ENCODE data around the gene AUTS2. TPM values are rescaled to one million over a fixed set of nuclear protein-coding genes. Genes with fewer than 3 reads are reported as not detected.

AUTS2 gene
- total and polyA plus RNA-seq, 2 experiments from 2014 or later: 3.0 to 4.4 TPM

DNA sequence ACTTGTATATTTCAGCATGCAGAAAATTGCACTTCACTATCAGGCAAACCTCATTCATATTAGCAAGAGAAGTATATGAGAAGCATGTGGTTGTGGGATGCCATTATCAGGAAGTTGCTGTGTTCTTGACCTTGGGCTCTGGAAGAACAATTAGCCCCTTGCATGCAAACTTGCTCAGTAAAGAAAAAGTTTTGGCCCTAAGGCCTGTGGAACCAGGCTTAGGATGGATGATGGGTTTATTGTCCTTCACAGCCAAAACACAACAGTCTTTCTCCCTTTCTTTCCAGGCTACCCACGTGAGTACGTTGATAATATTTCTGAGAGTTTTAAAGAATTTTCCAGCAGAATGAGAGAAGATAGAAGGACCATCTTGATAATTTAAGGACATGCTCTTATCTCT, 166.4 kb downstream of the AUTS2 start:
- DNase-seq: no peak
- 60 to 77% methylated on average over 2 of the region's 2 CpGs for WGBS, 2 experiments (ENCODE audit: low coverage in 1 of 2, low lambda C conversion rate in 2 of 2, missing lambda C conversion rate in 2 of 2)
- Histone ChIP-seq H3K27me3 (replicated peaks; ENCODE audit: insufficient read depth) (no peaks in the 10 kb centered on the region), H3K9me2 (ENCODE audit: insufficient read depth) (no peaks in the 10 kb centered on the region), H3F3A (ENCODE audit: insufficient read depth) (no peaks in the 10 kb centered on the region), H3K36me3 (ENCODE audit: low read depth) (no peaks in the 10 kb centered on the region), H3K4me2 (ENCODE audit: unreplicated experiment) (no peak overlapping the region), H3K79me2 (ENCODE audit: insufficient read depth) (no peaks in the 10 kb centered on the region), H2AFZ (no peak overlapping the region), H3K9me3 (ENCODE audit: low read depth) (no peaks in the 10 kb centered on the region), H3K4me1 (ENCODE audit: insufficient read depth) (no peaks in the 10 kb centered on the region), H3K9ac (no peak overlapping the region), H3K4me3 (no peak overlapping the region), H3K27ac (no peak overlapping the region), H4K20me1 (ENCODE audit: insufficient read depth) (no peaks in the 10 kb centered on the region)
- TF ChIP-seq EZH2 (IDR thresholded peaks at IDR 0.05; ENCODE audit: insufficient read depth, poor library complexity, severe bottlenecking): no peak
- no peak for TF ChIP-seq EZH2phosphoT487 (IDR thresholded peaks at IDR 0.05; ENCODE audit: insufficient read depth, low read depth)
- in situ Hi-C loops (cut with MboI): no loop called here

DNA sequence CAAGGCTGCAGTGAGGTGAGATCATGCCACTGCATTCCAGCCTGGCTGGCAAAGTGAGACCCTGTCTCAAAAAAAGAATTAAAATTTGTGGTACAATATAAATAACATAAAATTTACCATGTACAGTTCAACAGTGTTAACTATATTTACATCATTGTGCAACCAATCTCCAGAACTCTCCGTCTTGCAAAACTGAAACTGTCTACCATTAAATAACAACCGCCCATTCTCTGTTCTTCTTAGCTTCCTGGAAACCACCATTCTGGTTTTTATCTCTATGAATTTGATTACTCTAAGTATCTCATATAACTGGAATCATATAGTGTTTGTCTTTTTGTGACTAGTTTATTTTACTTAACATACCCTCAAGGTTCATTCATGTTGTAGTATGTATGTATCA, 167.6 kb downstream of the AUTS2 start:
- Histone ChIP-seq H3K36me3 (ENCODE audit: low read depth) (no peaks in the 10 kb centered on the region), H3K27ac (no peak overlapping the region), H3K79me2 (ENCODE audit: insufficient read depth) (no peaks in the 10 kb centered on the region), H3K9me2 (ENCODE audit: insufficient read depth) (no peaks in the 10 kb centered on the region), H3K4me1 (ENCODE audit: insufficient read depth) (no peaks in the 10 kb centered on the region), H2AFZ (no peak overlapping the region), H3K27me3 (replicated peaks; ENCODE audit: insufficient read depth) (no peaks in the 10 kb centered on the region), H3K9ac (no peak overlapping the region), H3K9me3 (ENCODE audit: low read depth) (no peaks in the 10 kb centered on the region), H3K4me2 (ENCODE audit: unreplicated experiment) (no peak overlapping the region), H4K20me1 (ENCODE audit: insufficient read depth) (no peaks in the 10 kb centered on the region), H3K4me3 (no peak overlapping the region), H3F3A (ENCODE audit: insufficient read depth) (no peaks in the 10 kb centered on the region)
- no peak for DNase-seq
- TF ChIP-seq EZH2 (IDR thresholded peaks at IDR 0.05; ENCODE audit: insufficient read depth, poor library complexity, severe bottlenecking) (no peak), EZH2phosphoT487 (IDR thresholded peaks at IDR 0.05; ENCODE audit: insufficient read depth, low read depth) (no peak)
- in situ Hi-C loops (cut with MboI): no loop called here
- 89% methylated on average over 2 of the region's 2 CpGs for WGBS, 2 experiments (ENCODE audit: low coverage in 1 of 2, low lambda C conversion rate in 2 of 2, missing lambda C conversion rate in 2 of 2)

DNA sequence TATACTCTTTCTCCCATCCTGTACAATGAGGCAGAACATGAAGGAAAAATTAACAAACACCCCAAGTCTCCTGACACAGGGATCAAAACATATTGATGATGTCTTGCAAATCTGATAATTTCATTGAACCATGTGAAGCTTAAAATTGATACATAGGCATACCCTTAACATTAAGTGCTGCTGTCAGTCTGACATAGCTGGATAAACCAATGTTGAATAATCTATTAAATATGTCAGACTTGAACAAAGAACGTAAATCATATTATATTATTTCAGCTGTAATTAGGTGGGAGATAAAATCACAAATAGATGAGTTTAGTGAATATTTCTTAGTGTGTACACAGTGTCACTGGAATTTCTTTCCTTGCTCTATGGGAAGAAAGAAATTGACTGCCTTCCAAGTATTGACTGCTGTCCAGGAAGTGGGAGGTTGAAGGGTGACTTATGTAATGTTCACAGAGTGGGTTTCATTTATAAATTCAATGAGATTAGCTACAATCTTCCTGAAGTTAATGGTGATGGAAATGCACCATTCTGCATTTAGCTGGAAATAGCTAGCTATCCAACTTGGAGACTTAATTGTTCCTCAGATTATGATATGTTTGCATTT, 170.8 kb downstream of the AUTS2 start:
- in situ Hi-C loops (cut with MboI): no loop called here
- no peaks in the 10 kb centered on the region for H3K36me3 ChIP-seq (ENCODE audit: low read depth)
- no peak for DNase-seq
- H2AFZ ChIP-seq: no peak overlapping the region
- no peak overlapping the region for H3K4me3 ChIP-seq
- H3K27me3 ChIP-seq (replicated peaks; ENCODE audit: insufficient read depth): no peaks in the 10 kb centered on the region
- WGBS, 2 experiments (ENCODE audit: low coverage in 1 of 2, low lambda C conversion rate in 2 of 2, missing lambda C conversion rate in 2 of 2): 46 to 51% methylated on average over 1 of the region's 1 CpG
- no peaks in the 10 kb centered on the region for H3K9me2 ChIP-seq (ENCODE audit: insufficient read depth)
- no peaks in the 10 kb centered on the region for H3F3A ChIP-seq (ENCODE audit: insufficient read depth)
- no peaks in the 10 kb centered on the region for H3K9me3 ChIP-seq (ENCODE audit: low read depth)
- no peak overlapping the region for H3K4me2 ChIP-seq (ENCODE audit: unreplicated experiment)
- H3K27ac ChIP-seq: no peak overlapping the region
- no peaks in the 10 kb centered on the region for H4K20me1 ChIP-seq (ENCODE audit: insufficient read depth)
- no peaks in the 10 kb centered on the region for H3K79me2 ChIP-seq (ENCODE audit: insufficient read depth)
- H3K9ac ChIP-seq: no peak overlapping the region
- H3K4me1 ChIP-seq (ENCODE audit: insufficient read depth): no peaks in the 10 kb centered on the region
- TF ChIP-seq EZH2phosphoT487 (IDR thresholded peaks at IDR 0.05; ENCODE audit: insufficient read depth, low read depth): no peak
- no peak for TF ChIP-seq EZH2 (IDR thresholded peaks at IDR 0.05; ENCODE audit: insufficient read depth, poor library complexity, severe bottlenecking)

DNA sequence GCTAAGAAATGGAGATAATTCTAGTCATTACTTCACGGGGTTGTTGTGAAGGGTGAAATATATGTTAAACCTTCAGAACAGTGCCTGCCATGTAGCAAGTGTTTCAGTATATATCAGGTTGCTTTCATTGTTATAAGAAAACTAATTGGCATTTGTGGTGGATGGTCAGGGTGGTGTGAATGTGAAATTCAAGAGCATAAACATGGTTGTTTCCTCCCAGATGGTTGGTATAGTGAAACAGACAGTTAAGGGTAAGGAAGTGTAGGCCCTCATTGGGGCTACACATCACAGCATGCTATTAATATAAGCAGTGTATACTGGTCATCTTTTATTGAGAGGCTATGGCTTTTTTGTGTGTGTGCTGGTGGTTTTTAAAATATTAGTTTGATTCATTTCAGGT, 171.6 kb downstream of the AUTS2 start:
- Histone ChIP-seq H2AFZ (no peak overlapping the region), H3K9ac (no peak overlapping the region), H3K4me3 (no peak overlapping the region), H3F3A (ENCODE audit: insufficient read depth) (no peaks in the 10 kb centered on the region), H3K4me1 (ENCODE audit: insufficient read depth) (0 out of 2 replicates have a peak, but pooled peaks cover 3% of the 10 kb centered on the region), H3K9me3 (ENCODE audit: low read depth) (no peaks in the 10 kb centered on the region), H3K36me3 (ENCODE audit: low read depth) (no peaks in the 10 kb centered on the region), H3K4me2 (ENCODE audit: unreplicated experiment) (no peak overlapping the region), H3K27ac (no peak overlapping the region), H3K27me3 (replicated peaks; ENCODE audit: insufficient read depth) (no peaks in the 10 kb centered on the region), H3K79me2 (ENCODE audit: insufficient read depth) (no peaks in the 10 kb centered on the region), H3K9me2 (ENCODE audit: insufficient read depth) (no peaks in the 10 kb centered on the region), H4K20me1 (ENCODE audit: insufficient read depth) (no peaks in the 10 kb centered on the region)
- TF ChIP-seq EZH2phosphoT487 (IDR thresholded peaks at IDR 0.05; ENCODE audit: insufficient read depth, low read depth): no peak
- no peak for TF ChIP-seq EZH2 (IDR thresholded peaks at IDR 0.05; ENCODE audit: insufficient read depth, poor library complexity, severe bottlenecking)
- DNase-seq: no peak
- WGBS, 2 experiments (ENCODE audit: low coverage in 1 of 2, low lambda C conversion rate in 2 of 2, missing lambda C conversion rate in 2 of 2): 53 to 77% methylated on average over 1 of the region's 1 CpG
- in situ Hi-C loops (cut with MboI): no loop called here

Measured in GM23248 (cell line).